Stimulated activated CD4-positive, alpha-beta T cell treated with anti-CD3 and anti-CD28 coated beads, TNF-alpha, amount 100 ng/mL, for 4 hours (primary cell): ENCODE results near the gene SEPHS2.
"Not testable (repeated sequence)": the region's sequence is repeated elsewhere in the genome, so short reads cannot be mapped to it uniquely, and the experiment has no call there.

ENCODE experiments used
- DNase-seq, 3 experiments: peaks; one replicate each; pipeline ENCODE4 v3.0.0-alpha.2; 2020; ENCODE audit warnings: low read depth in 3 of 3

Gene SEPHS2

GRCh38 chr16:30445408-30446202 is at the start of gene SEPHS2:
Gene SEPHS2, minus strand, starts transcription at chr16:30445874. Its CDS starts 147 bp downstream, at chr16:30445727.
- DNase-seq = peak; percentile 84 to 95 (median 91)

- no peak for DNase-seq
Observed at GRCh38 chr16:30494709-30495108, 49.0 kb upstream of the SEPHS2 start.

- DNase-seq = no peak
Observed at GRCh38 chr16:30493941-30494488, 48.3 kb upstream of the SEPHS2 start.

- no peak for DNase-seq
Observed at GRCh38 chr16:30491744-30492308, 46.2 kb upstream of the SEPHS2 start.

- DNase-seq = no peak
Observed at GRCh38 chr16:30491229-30491628, 45.6 kb upstream of the SEPHS2 start.

GRCh38 chr16:30490210-30490609 is 44.5 kb upstream of the SEPHS2 start:
- DNase-seq = no peak

GRCh38 chr16:30488764-30489605 is 43.3 kb upstream of the SEPHS2 start:
- no peak for DNase-seq

GRCh38 chr16:30485818-30486436 is 40.3 kb upstream of the SEPHS2 start:
- no peak for DNase-seq

GRCh38 chr16:30484887-30485286 is 39.2 kb upstream of the SEPHS2 start:
- no peak for DNase-seq

- DNase-seq = no peak
Observed at GRCh38 chr16:30482366-30482765, 36.7 kb upstream of the SEPHS2 start.

- no peak for DNase-seq
Observed at GRCh38 chr16:30481381-30481780, 35.7 kb upstream of the SEPHS2 start.

- no peak for DNase-seq
Observed at GRCh38 chr16:30478766-30479478, 33.2 kb upstream of the SEPHS2 start.

- not testable (repeated sequence) for DNase-seq
Observed at GRCh38 chr16:30477773-30478172, 32.1 kb upstream of the SEPHS2 start.

GRCh38 chr16:30476991-30477390 is 31.3 kb upstream of the SEPHS2 start:
- DNase-seq = no peak

GRCh38 chr16:30474684-30475083 is 29.0 kb upstream of the SEPHS2 start:
- no peak for DNase-seq

GRCh38 chr16:30474074-30474452 is 28.4 kb upstream of the SEPHS2 start:
- DNase-seq = no peak

- DNase-seq = peak; percentile 30 to 48 (median 36)
Observed at GRCh38 chr16:30473231-30474073, 27.8 kb upstream of the SEPHS2 start.

- peak; percentile 50 to 74 (median 67) for DNase-seq
Observed at GRCh38 chr16:30472328-30472942, 26.8 kb upstream of the SEPHS2 start, which contains the start of gene ITGAL. Gene ITGAL, plus strand, starts transcription at chr16:30472742. Its CDS starts 96 bp downstream, at chr16:30472838.

- no peak for DNase-seq
Observed at GRCh38 chr16:30470632-30470995, 24.9 kb upstream of the SEPHS2 start.

- DNase-seq = no peak
Observed at GRCh38 chr16:30470170-30470512, 24.5 kb upstream of the SEPHS2 start.
